Adipose tissue (tissue), 3 donors: ENCODE data around the gene LRRC10B. TPM values are rescaled to one million over a fixed set of nuclear protein-coding genes. Genes with fewer than 3 reads are reported as not detected.

Experiments
- H3K27ac ChIP-seq: one replicate; pipeline ENCODE4 v1.5.1; 2013; ENCODE audit warnings: low read depth, low read length
- WGBS, 3 donors: extraction: QIAGEN DNeasy Blood & Tissue Kit; methylation state at CpG; one replicate each; pipeline ENCODE4 v1.1.7; 2013; 5-methylcytosine and 5-hydroxymethylcytosine counted together
- polyA plus RNA-seq, 3 donors: library from polyadenylated mRNA; stranded (reverse); fragments of 200-250 nt; gene quantifications; one replicate each; pipeline ENCODE4 v1.2.3, GENCODE V29; 2013
- donor health status: healthy with polysubstance abuse.
- donor health status: Bipolar disorder and iron deficiency.
- donor health status: healthy.

The LRRC10B gene
- polyA plus RNA-seq, 3 donors, result 1.3 to 3.0 (median 2.2) TPM

GRCh38 chr11:61553373-61554171 is 45.0 kb downstream of the LRRC10B start:
- 54 to 59% (median 57%) methylated on average over 15 of the region's 15 CpGs for WGBS, 3 donors
- no peak overlapping the region for H3K27ac ChIP-seq

- no peak overlapping the region for H3K27ac ChIP-seq
- WGBS, 3 donors, result 47 to 50% (median 49%) methylated on average over 12 to 13 of the region's 13 CpGs
Measured at GRCh38 chr11:61554172-61554988, 45.8 kb downstream of the LRRC10B start.

DNA sequence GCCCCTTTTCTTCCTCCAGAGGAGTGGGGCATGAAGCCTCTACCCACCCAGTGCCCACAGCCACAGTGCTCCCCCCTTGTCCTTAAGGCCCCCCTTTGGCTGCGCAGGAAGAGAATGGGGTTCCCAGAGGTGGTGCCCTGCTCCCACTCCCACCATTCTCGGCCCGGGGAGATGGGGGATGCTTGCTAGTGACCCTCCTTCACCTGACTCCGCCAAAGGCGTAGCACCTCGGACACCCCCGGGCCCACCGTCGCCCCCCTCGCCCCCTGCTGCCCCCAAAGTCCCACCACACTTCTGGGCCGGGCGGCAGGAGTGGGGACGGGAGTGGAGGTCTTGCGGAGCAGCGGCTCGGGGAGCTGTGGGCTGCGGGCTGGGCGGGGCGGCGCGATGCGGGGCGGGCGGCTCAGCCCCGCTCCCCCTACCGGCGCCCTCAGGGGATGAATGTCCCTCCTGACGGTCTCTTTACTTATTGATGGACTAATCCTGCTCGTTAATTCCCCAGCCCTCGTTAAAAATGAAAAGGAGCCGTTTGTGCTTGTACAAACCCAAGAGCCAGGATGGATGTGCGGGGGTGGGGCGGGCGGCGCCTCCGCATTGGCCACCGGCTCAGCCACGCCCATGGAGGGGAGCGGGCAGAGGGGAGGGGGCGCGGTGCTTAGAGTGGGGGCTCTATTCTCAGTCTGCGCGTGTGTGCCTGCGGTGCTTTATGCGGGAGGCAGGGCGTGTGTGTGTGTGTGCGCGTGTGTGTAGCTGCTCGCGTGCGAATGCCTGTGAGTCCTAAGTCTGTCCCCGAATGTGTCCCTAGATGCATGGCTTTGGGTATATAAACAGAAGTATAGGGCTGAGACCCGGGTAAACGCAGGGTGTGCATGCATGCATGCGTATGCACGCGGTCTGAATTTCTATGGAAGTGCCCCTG is 46.8 kb downstream of the LRRC10B start:
- 10 to 13% (median 13%) methylated on average over 56 to 57 of the region's 57 CpGs for WGBS, 3 donors

GRCh38 chr11:61555978-61556377 is 47.4 kb downstream of the LRRC10B start:
- no peak overlapping the region for H3K27ac ChIP-seq
- WGBS, 3 donors, result 57 to 73% (median 58%) methylated on average over 10 of the region's 10 CpGs

More for the DNA sequence above, 46.8 kb downstream of the LRRC10B start:
- H3K27ac ChIP-seq, result no peak overlapping the region

GRCh38 chr11:61556621-61557020 is 48.1 kb downstream of the LRRC10B start:
- 76 to 86% (median 77%) methylated on average over 3 of the region's 3 CpGs for WGBS, 3 donors
- H3K27ac ChIP-seq, result no peak overlapping the region

Other genes with a start within 250 kb of the LRRC10B start
- 1 to 10 TPM in 2 of 3 donors, under 1 TPM in 1; 0.86 to 5.4 (median 1.8) TPM for gene VWCE, start 213.4 kb upstream of the LRRC10B start, polyA plus RNA-seq
- 100 to 1,000 TPM in 1 of 3 donors, 10 to 100 TPM in 2; 52.2 to 107 (median 87.7) TPM for gene DDB1, start 175.6 kb upstream of the LRRC10B start, polyA plus RNA-seq
- 10 to 100 TPM; 24.6 to 29.5 (median 26.3) TPM for gene TKFC, start 175.5 kb upstream of the LRRC10B start, polyA plus RNA-seq
- gene CYB561A3, start 146.9 kb upstream of the LRRC10B start, polyA plus RNA-seq, result 10 to 100 TPM; 23.1 to 39.4 (median 31.2) TPM
- 10 to 100 TPM; 17.3 to 54.1 (median 46.8) TPM for gene TMEM138, start 146.4 kb upstream of the LRRC10B start, polyA plus RNA-seq
- gene TMEM216, start 116.2 kb upstream of the LRRC10B start, polyA plus RNA-seq, result 10 to 100 TPM; 12.9 to 26.3 (median 14.3) TPM
- gene CPSF7, start 78.8 kb upstream of the LRRC10B start, polyA plus RNA-seq, result 10 to 100 TPM; 28.5 to 52.8 (median 42.7) TPM
- 10 to 100 TPM; 22.5 to 45.2 (median 43.9) TPM for gene SDHAF2, start 78.6 kb upstream of the LRRC10B start, polyA plus RNA-seq
- 10 to 100 TPM in 1 of 3 donors, 1 to 10 TPM in 2; 2.4 to 11.1 (median 6.9) TPM for gene SYT7, start 72.3 kb downstream of the LRRC10B start, polyA plus RNA-seq
- 1 to 10 TPM; 1.1 to 2.6 (median 2.1) TPM for gene DAGLA, start 171.6 kb downstream of the LRRC10B start, polyA plus RNA-seq
- 10 to 100 TPM in 1 of 3 donors, 1 to 10 TPM in 2; 4.0 to 13.4 (median 7.5) TPM for gene MYRF, start 243.9 kb downstream of the LRRC10B start, polyA plus RNA-seq